ENCODE data around the gene RGP1.
A peak's percentile ranks its signal among the peaks of the same experiment; 100 is the strongest.

RGP1 gene

GRCh38 chr9:35748858-35749514 lies at the start of gene RGP1, which contains the start of gene GBA2:
Gene RGP1 (plus strand): TSS chr9:35749287. CDS start chr9:35749756, 469 bp downstream.
Gene GBA2 (minus strand): TSS chr9:35749228. CDS start chr9:35748704, 524 bp downstream.
- DNase-seq: peak; percentile 76

- DNase-seq: no peak
Observed at GRCh38 chr9:35700031-35700430, 49.1 kb upstream of the RGP1 start.

- DNase-seq: no peak
Observed at GRCh38 chr9:35700942-35701341, 48.1 kb upstream of the RGP1 start.

- no peak for DNase-seq
Observed at GRCh38 chr9:35702696-35703095, 46.4 kb upstream of the RGP1 start.

GRCh38 chr9:35703906-35704672 lies 45.0 kb upstream of the RGP1 start:
- DNase-seq: no peak

- DNase-seq: no peak
Observed at GRCh38 chr9:35705372-35705771, 43.7 kb upstream of the RGP1 start.

GRCh38 chr9:35705836-35706430 lies 43.2 kb upstream of the RGP1 start:
- DNase-seq: no peak

- no peak for DNase-seq
Observed at GRCh38 chr9:35706951-35707350, 42.1 kb upstream of the RGP1 start.

GRCh38 chr9:35708146-35708545 lies 40.9 kb upstream of the RGP1 start:
- DNase-seq: no peak

- DNase-seq: no peak
Observed at GRCh38 chr9:35710818-35711500, 38.1 kb upstream of the RGP1 start.

- DNase-seq: no peak
Observed at GRCh38 chr9:35711501-35712428, 37.3 kb upstream of the RGP1 start.

- no peak for DNase-seq
Observed at GRCh38 chr9:35712762-35713400, 36.2 kb upstream of the RGP1 start.

- no peak for DNase-seq
Observed at GRCh38 chr9:35713578-35713977, 35.5 kb upstream of the RGP1 start.

- no peak for DNase-seq
Observed at GRCh38 chr9:35714123-35714522, 35.0 kb upstream of the RGP1 start.

GRCh38 chr9:35714579-35715252 lies 34.4 kb upstream of the RGP1 start:
- DNase-seq: no peak

GRCh38 chr9:35716230-35716629 lies 32.9 kb upstream of the RGP1 start:
- DNase-seq: no peak

- DNase-seq: no peak
Observed at GRCh38 chr9:35717132-35717870, 31.8 kb upstream of the RGP1 start.

GRCh38 chr9:35718721-35719511 lies 30.2 kb upstream of the RGP1 start:
- DNase-seq: no peak

- no peak for DNase-seq
Observed at GRCh38 chr9:35719546-35719945, 29.5 kb upstream of the RGP1 start.

- DNase-seq: no peak
Observed at GRCh38 chr9:35723426-35723825, 25.7 kb upstream of the RGP1 start.
